ENCODE data around the gene FN1.

FN1 gene

DNA sequence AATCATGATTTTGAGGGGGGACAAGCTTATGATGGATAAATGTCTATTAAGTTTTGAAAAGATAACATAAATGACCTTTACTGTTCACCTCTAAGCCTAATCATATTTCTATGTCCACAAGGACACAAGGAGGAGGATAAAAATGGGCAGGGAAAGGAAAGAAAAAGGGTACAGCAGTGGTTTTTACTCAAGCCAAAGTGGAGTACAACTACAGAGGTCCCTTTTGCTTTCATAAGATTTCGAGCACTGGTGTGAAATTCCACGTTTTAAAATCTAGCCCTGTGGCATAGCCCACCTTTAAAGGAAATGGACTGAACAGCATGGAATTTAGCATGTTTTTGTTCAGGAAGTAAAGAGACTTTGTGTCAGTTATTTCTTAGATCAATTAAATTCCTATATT lies 19.2 kb downstream of the FN1 start:
- H3K4me3 ChIP-seq (IDR thresholded peaks at IDR 0.05; ENCODE audit: insufficient read depth, low read depth, low read length): no peak overlapping the region
- H2AFZ ChIP-seq (ENCODE audit: low read depth): no peak overlapping the region
- no peaks in the 10 kb centered on the region for H4K20me1 ChIP-seq (ENCODE audit: insufficient read depth)
- no peak overlapping the region for H3K27ac ChIP-seq
- no peaks in the 10 kb centered on the region for H3K36me3 ChIP-seq (ENCODE audit: insufficient read depth)
- no peaks in the 10 kb centered on the region for H3K79me2 ChIP-seq (ENCODE audit: insufficient read depth, low read depth)
- H3K4me1 ChIP-seq (ENCODE audit: low read depth, poor library complexity, severe bottlenecking): no peaks in the 10 kb centered on the region
- no peak overlapping the region for H3K4me2 ChIP-seq
- H3K27me3 ChIP-seq (ENCODE audit: insufficient read depth, low read depth): no peaks in the 10 kb centered on the region
- H3K9ac ChIP-seq: no peak overlapping the region
- TF ChIP-seq, protein P1, sequence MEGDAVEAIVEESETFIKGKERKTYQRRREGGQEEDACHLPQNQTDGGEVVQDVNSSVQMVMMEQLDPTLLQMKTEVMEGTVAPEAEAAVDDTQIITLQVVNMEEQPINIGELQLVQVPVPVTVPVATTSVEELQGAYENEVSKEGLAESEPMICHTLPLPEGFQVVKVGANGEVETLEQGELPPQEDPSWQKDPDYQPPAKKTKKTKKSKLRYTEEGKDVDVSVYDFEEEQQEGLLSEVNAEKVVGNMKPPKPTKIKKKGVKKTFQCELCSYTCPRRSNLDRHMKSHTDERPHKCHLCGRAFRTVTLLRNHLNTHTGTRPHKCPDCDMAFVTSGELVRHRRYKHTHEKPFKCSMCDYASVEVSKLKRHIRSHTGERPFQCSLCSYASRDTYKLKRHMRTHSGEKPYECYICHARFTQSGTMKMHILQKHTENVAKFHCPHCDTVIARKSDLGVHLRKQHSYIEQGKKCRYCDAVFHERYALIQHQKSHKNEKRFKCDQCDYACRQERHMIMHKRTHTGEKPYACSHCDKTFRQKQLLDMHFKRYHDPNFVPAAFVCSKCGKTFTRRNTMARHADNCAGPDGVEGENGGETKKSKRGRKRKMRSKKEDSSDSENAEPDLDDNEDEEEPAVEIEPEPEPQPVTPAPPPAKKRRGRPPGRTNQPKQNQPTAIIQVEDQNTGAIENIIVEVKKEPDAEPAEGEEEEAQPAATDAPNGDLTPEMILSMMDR (conservative IDR thresholded peaks at IDR 0.05; ENCODE audit: low read depth, low read length): no peak

DNA sequence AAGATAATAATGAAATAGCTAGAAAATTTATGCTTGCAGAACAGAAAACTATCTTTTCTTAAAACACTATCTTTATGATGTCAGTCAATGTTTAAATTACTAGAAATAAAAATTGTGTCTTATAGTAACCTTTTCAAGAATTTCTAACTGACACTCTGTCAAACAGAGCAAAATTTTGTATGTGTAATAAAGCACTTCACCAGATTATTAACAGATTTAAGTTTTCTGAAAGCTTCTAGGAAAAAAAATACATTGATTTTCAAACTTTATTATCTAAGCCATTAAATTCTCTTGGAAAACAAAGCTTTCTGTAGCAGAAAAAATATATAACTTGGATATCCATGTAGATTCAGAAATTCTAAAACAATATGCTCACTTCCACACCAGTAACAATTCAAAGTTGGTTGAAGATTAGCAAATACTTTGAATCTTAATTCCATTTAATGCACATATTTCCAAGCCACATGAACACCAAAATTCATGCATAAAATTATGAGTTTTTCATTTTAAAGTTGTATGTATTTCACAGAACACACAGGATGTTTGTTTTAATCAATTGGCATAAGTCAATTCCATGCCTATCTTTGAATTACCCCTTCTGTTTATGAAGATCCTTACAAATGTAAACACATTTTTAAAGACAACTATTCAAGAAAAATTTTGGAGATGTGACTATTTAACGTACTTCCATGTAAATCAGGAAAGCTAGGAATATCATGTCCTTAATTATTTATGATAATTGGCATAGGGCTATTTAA lies 19.9 kb downstream of the FN1 start:
- no peak overlapping the region for H3K9ac ChIP-seq
- H3K27ac ChIP-seq: no peak overlapping the region
- no peaks in the 10 kb centered on the region for H3K79me2 ChIP-seq (ENCODE audit: insufficient read depth, low read depth)
- H3K4me2 ChIP-seq: no peak overlapping the region
- H2AFZ ChIP-seq (ENCODE audit: low read depth): no peak overlapping the region
- TF ChIP-seq, protein P1 (conservative IDR thresholded peaks at IDR 0.05; ENCODE audit: low read depth, low read length): no peak
- no peaks in the 10 kb centered on the region for H3K4me1 ChIP-seq (ENCODE audit: low read depth, poor library complexity, severe bottlenecking)
- H4K20me1 ChIP-seq (ENCODE audit: insufficient read depth): no peaks in the 10 kb centered on the region
- H3K27me3 ChIP-seq (ENCODE audit: insufficient read depth, low read depth): no peaks in the 10 kb centered on the region
- H3K36me3 ChIP-seq (ENCODE audit: insufficient read depth): no peaks in the 10 kb centered on the region
- no peak overlapping the region for H3K4me3 ChIP-seq (IDR thresholded peaks at IDR 0.05; ENCODE audit: insufficient read depth, low read depth, low read length)

DNA sequence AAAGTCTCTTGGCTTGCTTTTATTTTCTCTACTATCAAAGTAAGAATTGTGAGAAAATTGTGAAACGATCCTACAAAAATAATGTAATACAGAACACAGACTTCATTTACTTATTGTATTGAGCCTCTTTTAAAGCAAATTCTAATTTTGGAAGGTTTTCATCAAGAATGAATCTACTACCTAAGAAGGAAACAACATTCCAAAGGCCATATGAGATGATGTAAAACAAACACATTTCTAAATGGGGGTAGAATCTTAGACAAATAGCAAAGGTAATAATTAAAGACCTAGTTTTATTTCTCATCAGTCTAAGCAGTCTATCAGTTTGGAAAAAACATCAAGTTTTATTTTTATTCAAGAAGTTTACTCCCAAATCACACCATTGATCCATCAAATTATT lies 20.6 kb downstream of the FN1 start:
- H3K27ac ChIP-seq: no peak overlapping the region
- no peak overlapping the region for H2AFZ ChIP-seq (ENCODE audit: low read depth)
- no peaks in the 10 kb centered on the region for H3K27me3 ChIP-seq (ENCODE audit: insufficient read depth, low read depth)
- no peaks in the 10 kb centered on the region for H3K36me3 ChIP-seq (ENCODE audit: insufficient read depth)
- TF ChIP-seq, protein P1 (conservative IDR thresholded peaks at IDR 0.05; ENCODE audit: low read depth, low read length): no peak
- H4K20me1 ChIP-seq (ENCODE audit: insufficient read depth): no peaks in the 10 kb centered on the region
- no peak overlapping the region for H3K9ac ChIP-seq
- H3K4me2 ChIP-seq: no peak overlapping the region
- H3K4me1 ChIP-seq (ENCODE audit: low read depth, poor library complexity, severe bottlenecking): no peaks in the 10 kb centered on the region
- no peaks in the 10 kb centered on the region for H3K79me2 ChIP-seq (ENCODE audit: insufficient read depth, low read depth)
- H3K4me3 ChIP-seq (IDR thresholded peaks at IDR 0.05; ENCODE audit: insufficient read depth, low read depth, low read length): no peak overlapping the region

DNA sequence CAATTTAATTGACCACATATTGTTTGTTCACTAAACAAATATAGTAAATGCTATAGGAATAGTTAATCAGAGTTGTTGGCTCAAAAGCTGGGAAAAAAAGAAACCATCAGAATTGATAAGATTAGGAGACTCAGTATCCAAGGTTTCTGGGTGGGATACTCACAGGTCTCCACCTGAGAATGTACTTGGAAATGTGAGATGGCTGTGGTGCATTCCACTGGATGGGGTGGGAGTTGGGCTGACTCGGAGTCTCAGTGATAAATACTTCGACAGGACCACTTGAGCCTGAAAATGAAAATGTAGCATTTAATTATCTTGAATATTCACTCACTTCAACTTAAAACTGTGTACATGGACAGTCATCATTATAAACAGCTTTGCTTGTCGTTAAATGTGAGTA lies 21.2 kb downstream of the FN1 start:
- TF ChIP-seq, protein P1 (conservative IDR thresholded peaks at IDR 0.05; ENCODE audit: low read depth, low read length): no peak
- Histone ChIP-seq H3K4me1 (ENCODE audit: low read depth, poor library complexity, severe bottlenecking) (no peaks in the 10 kb centered on the region), H3K27ac (no peak overlapping the region), H3K79me2 (ENCODE audit: insufficient read depth, low read depth) (no peaks in the 10 kb centered on the region), H3K4me2 (no peak overlapping the region), H3K4me3 (IDR thresholded peaks at IDR 0.05; ENCODE audit: insufficient read depth, low read depth, low read length) (no peak overlapping the region), H2AFZ (ENCODE audit: low read depth) (no peak overlapping the region), H3K36me3 (ENCODE audit: insufficient read depth) (no peaks in the 10 kb centered on the region), H4K20me1 (ENCODE audit: insufficient read depth) (no peaks in the 10 kb centered on the region), H3K9ac (no peak overlapping the region), H3K27me3 (ENCODE audit: insufficient read depth, low read depth) (no peaks in the 10 kb centered on the region)
